HEK293T (cell line): Measurements from ENCODE around the gene STK25.

Experiments used
- CTCF ChIA-PET: fragments of 350-600 bp; formaldehyde crosslinking; extraction: SDS; loops from one replicate; lab custom pipeline; 2021; ENCODE audit warnings: antibody characterized with exemption, inconsistent platforms; lab: Yijun Ruan, JAX
- POLR2A ChIA-PET: fragments of 350-600 bp; formaldehyde crosslinking; extraction: SDS; loops from one replicate; lab custom pipeline; 2020; ENCODE audit warnings: antibody characterized with exemption, inconsistent platforms; lab: Yijun Ruan, JAX
- DNase-seq: peaks from one replicate; pipeline ENCODE4 v3.0.0; 2012; ENCODE audit warnings: mixed read lengths; ENCODE audit errors: extremely low spot score
- ARNT ChIP-seq: fragments of 450-650 bp; IDR thresholded peaks from 2 replicates; pipeline ENCODE4 v1.6.1; 2017; ENCODE audit warnings: mild to moderate bottlenecking
- BHLHE40 ChIP-seq: fragments of 450-650 bp; IDR thresholded peaks from 2 replicates; pipeline ENCODE4 v1.6.1; 2016; ENCODE audit warnings: mild to moderate bottlenecking, moderate library complexity, borderline replicate concordance
- CTBP1 ChIP-seq: fragments of 450-650 bp; IDR thresholded peaks from 2 replicates; pipeline ENCODE4 v1.6.1; 2016; ENCODE audit warnings: borderline replicate concordance
- ELF4 ChIP-seq: fragments of 450-650 bp; IDR thresholded peaks from 2 replicates; pipeline ENCODE4 v1.6.1; 2017; ENCODE audit warnings: antibody characterized with exemption
- FOXA1 ChIP-seq: fragments of 450-650 bp; IDR thresholded peaks from 2 replicates; pipeline ENCODE4 v1.6.1; 2016; ENCODE audit warnings: mild to moderate bottlenecking
- FOXK2 ChIP-seq: fragments of 450-650 bp; IDR thresholded peaks from 2 replicates; pipeline ENCODE4 v1.6.1; 2016; ENCODE audit warnings: mild to moderate bottlenecking
- FOXM1 ChIP-seq: fragments of 450-650 bp; IDR thresholded peaks from 2 replicates; pipeline ENCODE4 v1.6.1; 2017; ENCODE audit warnings: mild to moderate bottlenecking, borderline replicate concordance
- HDGF ChIP-seq: fragments of 450-650 bp; IDR thresholded peaks from 2 replicates; pipeline ENCODE4 v1.6.1; 2017; ENCODE audit warnings: antibody characterized with exemption, borderline replicate concordance
- L3MBTL2 ChIP-seq: fragments of 450-650 bp; conservative IDR thresholded peaks from 2 replicates; pipeline ENCODE4 v1.6.1; 2016; ENCODE audit warnings: mild to moderate bottlenecking
- LEF1 ChIP-seq: fragments of 450-650 bp; IDR thresholded peaks from 2 replicates; pipeline ENCODE4 v1.6.1; 2017; ENCODE audit warnings: mild to moderate bottlenecking, borderline replicate concordance
- NFRKB ChIP-seq: fragments of 450-650 bp; IDR thresholded peaks from 2 replicates; pipeline ENCODE4 v1.6.1; 2016; ENCODE audit warnings: mild to moderate bottlenecking, moderate library complexity
- SP1 ChIP-seq: fragments of 450-650 bp; IDR thresholded peaks from 2 replicates; pipeline ENCODE4 v1.6.1; 2017
- SUZ12 ChIP-seq: fragments of 450-650 bp; IDR thresholded peaks from 2 replicates; pipeline ENCODE4 v1.6.1; 2016; ENCODE audit warnings: mild to moderate bottlenecking
- TARDBP ChIP-seq: fragments of 450-650 bp; IDR thresholded peaks from 2 replicates; pipeline ENCODE4 v1.6.1; 2016
- ZNF384 ChIP-seq: fragments of 450-650 bp; IDR thresholded peaks from 2 replicates; pipeline ENCODE4 v1.6.1; 2016
- TF ChIP-seq, protein P1 (sequence below): fragments of 450-650 bp; IDR thresholded peaks from 2 replicates; pipeline ENCODE4 v1.6.1; 2016

The STK25 gene

DNA sequence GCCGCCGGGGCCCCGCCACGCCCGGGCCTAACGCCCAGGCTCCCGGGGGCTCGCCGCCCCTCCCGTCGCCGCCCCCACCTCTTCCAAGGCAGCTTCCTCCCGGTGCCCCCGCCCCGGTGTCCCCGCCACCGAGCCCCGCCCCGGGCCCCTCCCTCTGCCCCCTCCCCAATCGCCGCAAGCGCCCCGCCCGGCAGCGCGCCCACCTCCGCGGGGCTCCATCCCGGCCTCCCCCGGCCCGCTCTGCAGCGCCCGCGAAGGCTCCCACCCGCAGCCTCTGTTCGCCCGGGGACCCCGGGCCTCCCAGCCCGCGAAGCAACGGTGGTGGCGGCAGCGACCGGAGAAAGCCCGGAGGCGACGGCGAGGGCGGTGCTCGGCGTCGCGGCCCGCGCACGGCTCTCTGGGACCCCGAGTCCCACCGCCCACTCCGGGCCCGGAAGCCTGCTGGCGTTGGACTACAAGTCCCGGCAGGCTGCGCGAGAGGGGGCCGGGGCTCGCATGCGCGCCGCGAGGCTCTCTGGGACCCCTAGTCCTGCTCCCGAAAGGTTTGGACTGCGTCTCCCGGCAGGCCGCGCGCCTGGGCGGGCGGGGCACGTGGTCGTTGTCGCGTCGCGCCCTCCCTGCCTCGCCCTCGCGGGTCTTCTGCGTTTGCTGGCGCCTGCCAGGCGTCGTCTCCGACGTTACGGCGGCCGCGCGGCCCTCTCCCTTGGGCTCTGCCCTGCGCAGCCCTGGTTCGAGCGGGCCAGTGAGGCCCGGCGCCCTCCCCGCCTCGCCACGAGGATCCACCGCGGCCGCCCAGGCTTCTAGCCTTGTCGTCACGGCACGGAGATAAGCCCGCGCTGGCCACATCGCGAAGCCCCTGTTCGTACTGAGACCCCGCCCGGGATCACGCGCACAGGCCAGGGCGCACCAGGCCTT lies at the start of gene STK25:
Gene STK25 (minus strand): TSS at position 345 of the 915 bp plus-strand sequence. CDS start 549 bp downstream, outside the sequence.
- ChIA-PET POLR2A (interaction anchor here (1.3 kb wide), 1 partner anchor 12 kb away, joined by 3 read pairs; no protein-coding TSS in a partner anchor), CTCF (interaction anchor here (0.9 to 1.0 kb wide), 2 partner anchors 10 to 18 kb away, joined by 3 read pairs; no protein-coding TSS in a partner anchor)
- peak; percentile 99 for DNase-seq
- TF ChIP-seq HDGF (0 out of 2 replicates have a peak, but pooled peaks have one; percentile 43), ELF4 (peak; percentile 88), FOXK2 (no peak), SP1 (no peak), CTBP1 (no peak), ZNF384 (no peak), L3MBTL2 (peak; percentile 100), BHLHE40 (no peak), LEF1 (no peak)
- TF ChIP-seq, protein P1, sequence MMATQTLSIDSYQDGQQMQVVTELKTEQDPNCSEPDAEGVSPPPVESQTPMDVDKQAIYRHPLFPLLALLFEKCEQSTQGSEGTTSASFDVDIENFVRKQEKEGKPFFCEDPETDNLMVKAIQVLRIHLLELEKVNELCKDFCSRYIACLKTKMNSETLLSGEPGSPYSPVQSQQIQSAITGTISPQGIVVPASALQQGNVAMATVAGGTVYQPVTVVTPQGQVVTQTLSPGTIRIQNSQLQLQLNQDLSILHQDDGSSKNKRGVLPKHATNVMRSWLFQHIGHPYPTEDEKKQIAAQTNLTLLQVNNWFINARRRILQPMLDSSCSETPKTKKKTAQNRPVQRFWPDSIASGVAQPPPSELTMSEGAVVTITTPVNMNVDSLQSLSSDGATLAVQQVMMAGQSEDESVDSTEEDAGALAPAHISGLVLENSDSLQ: no peak

DNA sequence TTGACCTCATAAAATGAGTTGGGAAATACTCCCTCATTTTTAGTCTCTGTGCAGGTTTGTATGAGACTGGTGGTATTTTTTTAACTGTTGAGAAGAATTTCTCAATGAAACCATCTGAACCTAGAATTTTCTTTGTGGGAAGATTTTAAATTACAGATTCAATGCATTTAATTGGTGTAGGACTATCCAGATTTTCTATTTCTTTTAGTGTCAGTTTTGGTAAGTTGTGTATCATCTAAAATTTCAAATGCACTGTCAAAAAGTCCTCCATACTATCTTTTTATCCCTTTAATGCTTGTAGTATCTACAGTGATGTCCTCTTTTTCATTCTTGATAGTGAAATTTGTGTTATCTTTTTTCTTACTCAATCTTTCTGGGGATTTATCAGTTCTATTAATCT lies 48.4 kb upstream of the STK25 start:
- DNase-seq: no peak
- POLR2A ChIA-PET: no interaction called here
- no peak for TF ChIP-seq L3MBTL2
- TF ChIP-seq ZNF384: no peak
- TF ChIP-seq ARNT: no peak
- TF ChIP-seq LEF1: no peak
- no peak for TF ChIP-seq ELF4
- no peak for TF ChIP-seq FOXA1
- no peak for TF ChIP-seq NFRKB
- TF ChIP-seq FOXK2: no peak
- TF ChIP-seq FOXM1: no peak
- TF ChIP-seq CTBP1: no peak
- CTCF ChIA-PET: no interaction called here

DNA sequence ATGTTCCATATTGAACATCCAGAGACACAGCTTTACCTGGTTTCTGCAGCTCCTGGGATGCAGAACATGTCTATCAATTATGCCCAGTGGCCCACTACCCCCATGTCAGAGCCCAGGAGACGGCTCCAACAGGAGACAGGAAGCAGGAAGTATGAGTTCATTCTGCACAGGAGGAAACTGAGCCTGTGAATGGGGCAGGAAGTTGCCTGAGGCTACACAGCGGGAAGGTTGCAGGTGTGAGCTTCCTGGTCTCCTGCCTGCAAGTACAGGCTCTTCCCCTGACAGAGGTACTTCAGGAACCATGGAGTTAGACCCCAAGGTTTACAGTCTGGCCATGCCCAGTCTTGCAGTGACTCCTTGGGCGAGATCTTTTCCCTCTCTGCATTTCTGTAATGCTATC lies 47.3 kb upstream of the STK25 start:
- DNase-seq: no peak
- TF ChIP-seq L3MBTL2: no peak
- TF ChIP-seq BHLHE40: no peak
- TF ChIP-seq HDGF: no peak
- no peak for TF ChIP-seq NFRKB
- TF ChIP-seq FOXK2: no peak
- no peak for TF ChIP-seq FOXM1
- TF ChIP-seq ARNT: no peak
- TF ChIP-seq, protein P1: no peak
- TF ChIP-seq ZNF384: no peak
- CTCF ChIA-PET: no interaction called here
- POLR2A ChIA-PET: no interaction called here

DNA sequence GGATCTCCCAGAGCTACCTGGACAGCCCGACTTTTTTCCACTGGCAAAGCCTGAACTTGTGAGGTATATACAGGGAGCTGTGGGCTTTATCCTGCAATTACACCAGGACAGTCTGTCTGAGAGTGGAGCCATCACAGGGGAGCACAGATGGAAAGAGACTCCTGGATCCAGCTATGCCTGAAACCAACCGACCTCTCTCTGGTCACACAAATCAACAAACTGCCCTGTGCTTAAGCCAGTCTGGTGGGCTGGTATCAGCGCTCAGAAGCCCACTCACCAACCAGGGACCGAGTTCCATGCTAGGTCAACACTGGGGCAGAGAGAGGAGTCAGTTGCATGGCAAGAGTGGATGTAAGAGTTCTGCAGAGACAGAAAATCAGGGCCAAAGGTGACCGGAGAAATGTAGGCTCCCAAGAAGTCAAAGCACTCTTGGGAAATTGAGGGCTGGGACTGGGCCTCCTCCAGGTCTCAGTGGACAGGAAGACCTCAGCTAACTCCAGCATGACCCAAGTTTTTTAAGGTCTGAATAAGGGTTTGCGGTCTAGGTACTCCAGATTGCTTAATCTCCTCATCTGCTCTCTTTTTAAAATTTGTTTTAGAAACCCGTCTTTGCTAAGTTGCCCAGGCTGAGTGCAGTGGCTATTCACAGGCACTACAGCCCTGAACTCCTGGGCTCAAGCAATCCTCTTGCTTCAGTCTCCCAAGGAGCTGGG lies 46.4 kb upstream of the STK25 start:
- no peak for DNase-seq
- POLR2A ChIA-PET: no interaction called here
- CTCF ChIA-PET: no interaction called here
- no peak for TF ChIP-seq ARNT
- TF ChIP-seq BHLHE40: no peak
- no peak for TF ChIP-seq HDGF
- TF ChIP-seq L3MBTL2: no peak
- TF ChIP-seq ZNF384: no peak
- TF ChIP-seq SUZ12: no peak
- TF ChIP-seq SP1: no peak
- no peak for TF ChIP-seq TARDBP
- TF ChIP-seq FOXM1: no peak
- no peak for TF ChIP-seq FOXA1
- TF ChIP-seq LEF1: no peak
- no peak for TF ChIP-seq CTBP1
- TF ChIP-seq ELF4: no peak
- TF ChIP-seq, protein P1: no peak

DNA sequence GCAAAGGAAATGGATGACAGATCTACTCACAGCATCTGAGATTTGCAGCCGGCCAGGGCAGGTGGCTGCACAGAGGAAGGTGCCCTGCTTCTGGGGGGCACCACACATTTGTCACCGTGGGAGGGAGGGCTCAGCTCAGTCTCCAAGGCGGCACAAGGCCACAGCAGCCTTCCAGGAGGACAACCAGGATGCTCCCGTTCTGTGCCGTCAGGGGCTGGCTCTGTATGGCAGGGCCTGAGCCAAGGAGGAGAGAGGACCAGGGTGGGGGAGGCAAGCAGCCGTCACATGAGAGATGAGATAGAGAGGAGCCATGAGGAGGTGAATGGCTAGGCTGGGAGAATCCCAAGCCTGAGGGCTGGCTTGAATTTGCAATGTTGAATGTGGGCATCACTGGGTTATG lies 45.6 kb upstream of the STK25 start:
- POLR2A ChIA-PET: no interaction called here
- CTCF ChIA-PET: no interaction called here
- DNase-seq: no peak
- TF ChIP-seq FOXA1 (no peak), HDGF (no peak), ELF4 (no peak), L3MBTL2 (no peak), NFRKB (no peak), FOXK2 (no peak), CTBP1 (no peak)
- TF ChIP-seq, protein P1: no peak
